KMS-11 (cell line): ENCODE measurements around the gene ASCC3.

Source experiments
- H2AFZ ChIP-seq: fragments of 200-600 bp; sonication (generic); 2 replicates; pipeline ENCODE4 v1.6.1; 2016; ENCODE audit warnings: antibody characterized with exemption, mixed run types, low read depth
- H3K27ac ChIP-seq: fragments of 200-600 bp; sonication (generic); 2 replicates; pipeline ENCODE4 v1.6.1; 2016; ENCODE audit warnings: mild to moderate bottlenecking, mixed run types
- H3K27me3 ChIP-seq: fragments of 200-600 bp; sonication (generic); 2 replicates; pipeline ENCODE4 v1.6.1; 2017; ENCODE audit warnings: mild to moderate bottlenecking, low read depth, mixed run types, moderate library complexity; ENCODE audit not compliant: insufficient read depth
- H3K36me3 ChIP-seq: fragments of 200-600 bp; sonication (generic); 2 replicates; pipeline ENCODE4 v1.6.1; 2017; ENCODE audit warnings: mild to moderate bottlenecking, mixed run types; ENCODE audit not compliant: insufficient read depth
- H3K4me1 ChIP-seq: fragments of 200-600 bp; sonication (generic); 2 replicates; pipeline ENCODE4 v1.6.1; 2016; ENCODE audit warnings: mild to moderate bottlenecking, low read depth, mixed run types; ENCODE audit not compliant: poor library complexity, severe bottlenecking
- H3K4me2 ChIP-seq: fragments of 200-600 bp; sonication (generic); 2 replicates; pipeline ENCODE4 v1.7.0; 2016; ENCODE audit warnings: mild to moderate bottlenecking, mixed run types
- H3K4me3 ChIP-seq: fragments of 200-600 bp; sonication (generic); IDR thresholded peaks from 2 replicates; pipeline ENCODE4 v1.6.1; 2017; ENCODE audit warnings: low read depth, low read length, mixed read lengths; ENCODE audit not compliant: insufficient read depth
- H3K79me2 ChIP-seq: fragments of 200-600 bp; sonication (generic); 2 replicates; pipeline ENCODE4 v1.6.1; 2016; ENCODE audit warnings: low read depth, mixed run types; ENCODE audit not compliant: insufficient read depth
- H3K9ac ChIP-seq: fragments of 200-600 bp; sonication (generic); 2 replicates; pipeline ENCODE4 v1.6.1; 2016; ENCODE audit warnings: mild to moderate bottlenecking, mixed run types
- H4K20me1 ChIP-seq: fragments of 200-600 bp; sonication (generic); 2 replicates; pipeline ENCODE4 v1.6.1; 2016; ENCODE audit warnings: mild to moderate bottlenecking, mixed run types; ENCODE audit not compliant: insufficient read depth
- CTCF ChIP-seq: fragments of 200-600 bp; sonication (generic); conservative IDR thresholded peaks from 2 replicates; pipeline ENCODE4 v1.6.1; 2017; ENCODE audit warnings: low read depth, mild to moderate bottlenecking, antibody characterized with exemption, low read length, moderate library complexity, mixed read lengths

ASCC3 gene

GRCh38 chr6:100923481-100924165 lies 42.5 kb upstream of the ASCC3 start:
- no peak overlapping the region for H3K4me3 ChIP-seq
- H3K9ac ChIP-seq: no peak overlapping the region
- H2AFZ ChIP-seq: no peak overlapping the region
- H3K27me3 ChIP-seq: no peaks in the 10 kb centered on the region
- H4K20me1 ChIP-seq: no peaks in the 10 kb centered on the region
- H3K4me1 ChIP-seq: no peaks in the 10 kb centered on the region
- no peak for TF ChIP-seq CTCF
- H3K79me2 ChIP-seq: no peaks in the 10 kb centered on the region
- H3K4me2 ChIP-seq: no peak overlapping the region
- H3K36me3 ChIP-seq: no peaks in the 10 kb centered on the region
- no peak overlapping the region for H3K27ac ChIP-seq

- Histone ChIP-seq H2AFZ (no peak overlapping the region), H3K4me1 (no peaks in the 10 kb centered on the region), H3K9ac (no peak overlapping the region), H3K27ac (no peak overlapping the region), H3K79me2 (no peaks in the 10 kb centered on the region), H4K20me1 (no peaks in the 10 kb centered on the region), H3K27me3 (no peaks in the 10 kb centered on the region), H3K36me3 (no peaks in the 10 kb centered on the region), H3K4me3 (no peak overlapping the region), H3K4me2 (no peak overlapping the region)
- TF ChIP-seq CTCF: no peak
Observed at GRCh38 chr6:100920028-100920605, 39.0 kb upstream of the ASCC3 start.

- no peak overlapping the region for H3K4me3 ChIP-seq
Observed at GRCh38 chr6:100918152-100918551, 37.0 kb upstream of the ASCC3 start.

GRCh38 chr6:100915876-100916275 lies 34.7 kb upstream of the ASCC3 start:
- H3K27me3 ChIP-seq: no peaks in the 10 kb centered on the region
- no peak overlapping the region for H3K4me2 ChIP-seq
- H3K79me2 ChIP-seq: no peaks in the 10 kb centered on the region
- H3K4me1 ChIP-seq: no peaks in the 10 kb centered on the region
- no peak overlapping the region for H3K4me3 ChIP-seq
- H3K36me3 ChIP-seq: no peaks in the 10 kb centered on the region
- no peak overlapping the region for H3K27ac ChIP-seq
- no peaks in the 10 kb centered on the region for H4K20me1 ChIP-seq
- TF ChIP-seq CTCF: no peak
- H2AFZ ChIP-seq: no peak overlapping the region
- H3K9ac ChIP-seq: no peak overlapping the region

More at GRCh38 chr6:100918152-100918551, 37.0 kb upstream of the ASCC3 start:
- Histone ChIP-seq H3K79me2 (no peaks in the 10 kb centered on the region), H3K27me3 (no peaks in the 10 kb centered on the region), H3K4me2 (no peak overlapping the region), H3K36me3 (no peaks in the 10 kb centered on the region), H3K4me1 (no peaks in the 10 kb centered on the region), H4K20me1 (no peaks in the 10 kb centered on the region), H3K27ac (no peak overlapping the region), H2AFZ (no peak overlapping the region), H3K9ac (no peak overlapping the region)
- TF ChIP-seq CTCF: no peak
